Neural cell (in vitro differentiated cells): ENCODE measurements around the gene CYGB. TPM values are rescaled to one million over a fixed set of nuclear protein-coding genes. Genes with fewer than 3 reads are reported as not detected.
"Not testable (repeated sequence)": the region's sequence is repeated elsewhere in the genome, so short reads cannot be mapped to it uniquely, and the experiment has no call there.

ENCODE experiments used
- H2AFZ ChIP-seq: fragments of 200-600, 300-800 bp; sonication (generic), shearing (Covaris generic); 2 replicates; pipeline ENCODE4 v1.6.0; 2014; ENCODE audit warnings: low read depth, mild to moderate bottlenecking, antibody characterized with exemption, low read length, moderate library complexity
- H3F3A ChIP-seq: fragments of 200-600 bp; shearing (Covaris generic); 2 replicates; pipeline ENCODE4 v1.6.1; 2016; ENCODE audit warnings: mild to moderate bottlenecking, moderate library complexity, mixed read lengths, antibody characterized with exemption, low read length; ENCODE audit not compliant: insufficient read depth, poor library complexity, severe bottlenecking
- H3K27ac ChIP-seq: fragments of 200-600, 300-800 bp; sonication (generic), shearing (Covaris generic); 2 replicates; pipeline ENCODE4 v1.5.1; 2014; ENCODE audit warnings: mild to moderate bottlenecking, low read length, moderate library complexity
- H3K27me3 ChIP-seq: fragments of 300-800, 200-600 bp; sonication (generic), shearing (Covaris generic); 2 replicates; pipeline ENCODE4 v1.6.0; 2014; ENCODE audit warnings: mild to moderate bottlenecking, low read depth, low read length, moderate library complexity; ENCODE audit not compliant: insufficient read depth
- H3K36me3 ChIP-seq: fragments of 300-800, 200-600 bp; sonication (generic), shearing (Covaris generic); 2 replicates; pipeline ENCODE4 v1.5.1; 2014; ENCODE audit warnings: mild to moderate bottlenecking, antibody characterized with exemption, low read length, moderate library complexity; ENCODE audit not compliant: insufficient read depth
- H3K4me2 ChIP-seq: fragments of 300-800, 200-600 bp; sonication (generic), shearing (Covaris generic); 2 replicates; pipeline ENCODE4 v1.6.0; 2014; ENCODE audit warnings: mild to moderate bottlenecking, low read length
- H3K4me3 ChIP-seq: fragments of 300-800, 200-600 bp; sonication (generic), shearing (Covaris generic); 2 replicates; pipeline ENCODE4 v1.5.1; 2014; ENCODE audit warnings: mild to moderate bottlenecking, low read length, moderate library complexity
- H3K79me2 ChIP-seq: fragments of 200-600 bp; shearing (Covaris generic); replicated peaks from 2 replicates; pipeline ENCODE4 v1.6.0; 2014; ENCODE audit warnings: mild to moderate bottlenecking, low read length, moderate library complexity; ENCODE audit not compliant: insufficient read depth
- H3K9ac ChIP-seq: fragments of 300-800, 200-600 bp; sonication (generic), shearing (Covaris generic); 2 replicates; pipeline ENCODE4 v1.6.1; 2016; ENCODE audit warnings: mild to moderate bottlenecking, low read length, mixed read lengths
- H3K9me2 ChIP-seq: fragments of 200-600 bp; shearing (Covaris generic); 2 replicates; pipeline ENCODE4 v1.6.1; 2016; ENCODE audit warnings: mild to moderate bottlenecking, low read length, mixed read lengths; ENCODE audit not compliant: insufficient read depth
- H3K9me3 ChIP-seq: fragments of 200-600, 300-800 bp; sonication (generic), shearing (Covaris generic); 2 replicates; pipeline ENCODE4 v1.6.1; 2016; ENCODE audit warnings: mild to moderate bottlenecking, mixed run types, low read length, moderate library complexity, mixed read lengths
- H4K20me1 ChIP-seq: fragments of 200-600 bp; shearing (Covaris generic); 2 replicates; pipeline ENCODE4 v1.6.1; 2016; ENCODE audit warnings: mild to moderate bottlenecking, mixed run types; ENCODE audit not compliant: insufficient read depth
- CTCF ChIP-seq: fragments of 450-650 bp; IDR thresholded peaks from 2 replicates; pipeline ENCODE4 v1.5.1; 2014; ENCODE audit warnings: antibody characterized with exemption, mild to moderate bottlenecking, moderate library complexity; ENCODE audit not compliant: poor library complexity, severe bottlenecking
- EP300 ChIP-seq: fragments of 450-650 bp; conservative IDR thresholded peaks from 2 replicates; pipeline ENCODE4 v1.6.1; 2014; ENCODE audit warnings: antibody characterized with exemption, mild to moderate bottlenecking, moderate library complexity; ENCODE audit not compliant: poor library complexity, severe bottlenecking
- EZH2 ChIP-seq: fragments of 200-600, 300-800 bp; shearing (Covaris generic), sonication (generic); IDR thresholded peaks from 2 replicates; pipeline ENCODE4 v1.6.1; 2014; ENCODE audit warnings: antibody characterized with exemption, low read length, borderline replicate concordance, mild to moderate bottlenecking; ENCODE audit not compliant: insufficient read depth, poor library complexity, severe bottlenecking
- MXI1 ChIP-seq: fragments of 450-650 bp; conservative IDR thresholded peaks from 2 replicates; pipeline ENCODE4 v1.6.1; 2014; ENCODE audit warnings: antibody characterized with exemption, mild to moderate bottlenecking; ENCODE audit not compliant: poor library complexity, severe bottlenecking
- POLR2AphosphoS5 ChIP-seq: IDR thresholded peaks from 2 replicates; pipeline ENCODE4 v1.6.1; 2012
- RAD21 ChIP-seq: fragments of 450-650 bp; conservative IDR thresholded peaks from 2 replicates; pipeline ENCODE4 v1.6.1; 2014; ENCODE audit warnings: antibody characterized with exemption, mild to moderate bottlenecking, moderate library complexity
- REST ChIP-seq: IDR thresholded peaks from 2 replicates; pipeline ENCODE4 v1.6.1; 2012; ENCODE audit warnings: borderline replicate concordance
- SMC3 ChIP-seq: fragments of 450-650 bp; conservative IDR thresholded peaks from 2 replicates; pipeline ENCODE4 v1.6.1; 2014; ENCODE audit warnings: antibody characterized with exemption, mild to moderate bottlenecking, moderate library complexity; ENCODE audit not compliant: poor library complexity
- TAF1 ChIP-seq: IDR thresholded peaks from 2 replicates; pipeline ENCODE4 v1.6.1; 2012; ENCODE audit warnings: low read depth
- polyA plus RNA-seq: library from polyadenylated mRNA; depleted of rRNA; stranded (reverse); fragments of >200 nt; gene quantifications from 2 replicates; pipeline ENCODE4 v1.2.3, GENCODE V29; 2014

The CYGB gene
- polyA plus RNA-seq, 1 donor from 2014 or later: 12.9 TPM

GRCh38 chr17:76510831-76511244, 26.7 kb downstream of the CYGB start:
- Histone ChIP-seq H3K9ac (no peak overlapping the region), H3K79me2 (no peaks in the 10 kb centered on the region), H3K4me2 (no peak overlapping the region), H3K4me3 (no peak overlapping the region), H3K27me3 (no peaks in the 10 kb centered on the region), H3K27ac (no peak overlapping the region), H2AFZ (no peak overlapping the region), H3K9me2 (no peaks in the 10 kb centered on the region), H3K9me3 (no peaks in the 10 kb centered on the region), H4K20me1 (no peaks in the 10 kb centered on the region), H3F3A (no peaks in the 10 kb centered on the region), H3K36me3 (no peaks in the 10 kb centered on the region)
- no peak for TF ChIP-seq EP300
- TF ChIP-seq REST: no peak
- TF ChIP-seq EZH2: no peak
- no peak for TF ChIP-seq CTCF
- TF ChIP-seq POLR2AphosphoS5: no peak
- no peak for TF ChIP-seq SMC3
- no peak for TF ChIP-seq TAF1
- no peak for TF ChIP-seq RAD21
- no peak for TF ChIP-seq MXI1

- not testable (repeated sequence) for H3K9me2 ChIP-seq, H3F3A ChIP-seq, H3K27ac ChIP-seq, H3K9ac ChIP-seq, H3K4me2 ChIP-seq, H4K20me1 ChIP-seq, H3K9me3 ChIP-seq, H3K4me3 ChIP-seq, H3K79me2 ChIP-seq, H3K36me3 ChIP-seq, H3K27me3 ChIP-seq, H2AFZ ChIP-seq
These were observed 28.9 kb downstream of the CYGB start for GRCh38 chr17:76508472-76509063.
